Endothelial cell of umbilical vein (primary cell): ENCODE measurements around the gene PF4V1. TPM values are rescaled to one million over a fixed set of nuclear protein-coding genes. Genes with fewer than 3 reads are reported as not detected.

Source experiments
- BruUV-seq: library from RNA; stranded (reverse); fragments of 400-500 nt; replicated peaks from 2 replicates; lab custom pipeline; 2021; lab: Mats Ljungman, UMichigan
- CTCF ChIA-PET: fragments of 300-600, 350-600 bp; sonication (Branson Sonifier 250); formaldehyde crosslinking; loops from one replicate; lab custom pipeline; 2021; ENCODE audit warnings: antibody characterized with exemption, inconsistent platforms; lab: Charles Lee
- POLR2A ChIA-PET: fragments of 300-600, 350-600 bp; sonication (Branson Sonifier 250); formaldehyde crosslinking; loops from one replicate; lab custom pipeline; 2021; ENCODE audit warnings: antibody characterized with exemption, inconsistent platforms; lab: Charles Lee
- DNase-seq: peaks from one replicate; pipeline ENCODE4 v3.0.0-alpha.2; 2011; ENCODE audit warnings: low read depth, low spot score
- FAIRE-seq: peaks from 2 replicates; lab custom pipeline; 2011; peaks lifted over from hg19 to GRCh38; lab: Jason Lieb, UNC
- H2AFZ ChIP-seq: 2 replicates; pipeline ENCODE4 v1.6.0; 2012; ENCODE audit warnings: low read depth, low read length, control low read depth, inconsistent platforms
- H3K27ac ChIP-seq: 2 replicates; pipeline ENCODE4 v1.5.1; 2011; ENCODE audit warnings: low read depth, mild to moderate bottlenecking, control low read depth, low read length, moderate library complexity; ENCODE audit not compliant: insufficient read depth
- H3K27me3 ChIP-seq, 2 experiments: 2 replicates each; pipeline versions ENCODE4 v1.6.0 to v1.6.1; 2011; ENCODE audit warnings: low read length in 2 of 2, mixed read lengths in 1 of 2; ENCODE audit not compliant: control insufficient read depth in 2 of 2, insufficient read depth in 2 of 2
- H3K36me3 ChIP-seq, 2 experiments: 2 replicates in 1 of 2; 3 replicates in 1 of 2; pipeline ENCODE4 v1.5.1; 2011; ENCODE audit warnings: low read length in 2 of 2, mild to moderate bottlenecking in 1 of 2, moderate library complexity in 1 of 2; ENCODE audit not compliant: control insufficient read depth in 2 of 2, insufficient read depth in 2 of 2; ENCODE audit errors: extremely low read depth in 1 of 2
- H3K4me1 ChIP-seq: 3 replicates; pipeline ENCODE4 v1.5.1; 2011; ENCODE audit warnings: mild to moderate bottlenecking, low read length; ENCODE audit not compliant: control insufficient read depth, insufficient read depth; ENCODE audit errors: extremely low read depth
- H3K4me2 ChIP-seq: 2 replicates; pipeline ENCODE4 v1.6.1; 2011; ENCODE audit warnings: low read length, control low read depth, mixed read lengths; ENCODE audit not compliant: insufficient read depth
- H3K4me3 ChIP-seq, 3 experiments: fragments of 200-600 bp in 1 of 3; sonication (generic), shearing (Covaris generic) in 1 of 3; replicated peaks in 1 of 3; 2 replicates each; pipeline ENCODE4 v1.5.1; 2011 to 2016; ENCODE audit warnings: control low read depth in 3 of 3, low read length in 3 of 3, mild to moderate bottlenecking in 2 of 3, inconsistent platforms in 1 of 3, low read depth in 1 of 3, moderate library complexity in 1 of 3; ENCODE audit not compliant: insufficient read depth in 1 of 3
- H3K79me2 ChIP-seq: 2 replicates; pipeline ENCODE4 v1.6.0; 2012; ENCODE audit warnings: low read length, inconsistent platforms; ENCODE audit not compliant: control insufficient read depth, insufficient read depth
- H3K9ac ChIP-seq: replicated peaks from 2 replicates; pipeline ENCODE3; 2011; ENCODE audit warnings: low read length, control low read depth; ENCODE audit not compliant: insufficient read depth; ENCODE audit errors: extremely low read depth
- H3K9me1 ChIP-seq: replicated peaks from 3 replicates; pipeline ENCODE4 v1.6.0; 2011; ENCODE audit warnings: mild to moderate bottlenecking, low read length; ENCODE audit not compliant: control insufficient read depth, insufficient read depth; ENCODE audit errors: extremely low read depth
- H3K9me3 ChIP-seq: replicated peaks from 2 replicates; pipeline ENCODE4 v1.5.1; 2012; ENCODE audit warnings: low read length, inconsistent platforms; ENCODE audit not compliant: control insufficient read depth, insufficient read depth
- H4K20me1 ChIP-seq: replicated peaks from 2 replicates; pipeline ENCODE3; 2011; ENCODE audit warnings: mild to moderate bottlenecking, low read length; ENCODE audit not compliant: control insufficient read depth, insufficient read depth; ENCODE audit errors: extremely low read depth
- CTCF ChIP-seq, 2 donors: IDR thresholded peaks; 1 replicate in 1 of 2; 2 replicates in 1 of 2; pipeline ENCODE4 v1.5.1; 2011; ENCODE audit warnings: low read length in 2 of 2, mild to moderate bottlenecking in 2 of 2, moderate library complexity in 2 of 2, control low read depth in 1 of 2, inconsistent platforms in 1 of 2, low read depth in 1 of 2; ENCODE audit not compliant: insufficient read depth in 1 of 2; ENCODE audit errors: extremely low read depth in 1 of 2
- EZH2 ChIP-seq: IDR thresholded peaks from 2 replicates; pipeline ENCODE4 v1.6.1; 2012; ENCODE audit warnings: borderline replicate concordance, low read depth, mild to moderate bottlenecking, moderate library complexity, low read length, inconsistent platforms; ENCODE audit not compliant: severe bottlenecking
- FOS ChIP-seq: IDR thresholded peaks from 2 replicates; pipeline ENCODE4 v1.6.1; 2011; ENCODE audit warnings: mild to moderate bottlenecking, low read length, moderate library complexity, borderline replicate concordance; ENCODE audit not compliant: insufficient read depth
- GATA2 ChIP-seq: IDR thresholded peaks from 2 replicates; pipeline ENCODE4 v1.7.0; 2011; ENCODE audit warnings: low read depth, mild to moderate bottlenecking, moderate library complexity, mixed read lengths, low read length; ENCODE audit not compliant: insufficient read length, insufficient read depth
- JUN ChIP-seq: IDR thresholded peaks from 2 replicates; pipeline ENCODE4 v1.6.1; 2011; ENCODE audit warnings: borderline replicate concordance, low read depth; ENCODE audit not compliant: insufficient read length, insufficient read depth
- MAX ChIP-seq: IDR thresholded peaks from 2 replicates; pipeline ENCODE4 v1.6.1; 2011; ENCODE audit not compliant: insufficient read depth, insufficient read length
- MYC ChIP-seq: IDR thresholded peaks from one replicate; pipeline ENCODE4 v1.6.1; 2011; ENCODE audit warnings: mild to moderate bottlenecking, low read depth, low read length
- POLR2A ChIP-seq: IDR thresholded peaks from 2 replicates; pipeline ENCODE4 v1.6.1; 2012; ENCODE audit warnings: low read depth, mild to moderate bottlenecking, control low read depth, low read length
- POLR2AphosphoS5 ChIP-seq: IDR thresholded peaks from 2 replicates; pipeline ENCODE4 v1.6.1; 2012; ENCODE audit warnings: low read depth, mild to moderate bottlenecking, control low read depth, low read length, moderate library complexity; ENCODE audit not compliant: insufficient read depth
- dilution Hi-C: fragments of 300-500 bp; cut with MboI; formaldehyde crosslinking; loops from one replicate; pipeline ENCODE4 v1.15.0; 2019; ENCODE audit warnings: low sequenced_read_pairs; ENCODE audit not compliant: extremely low pct_ligation_motif_present
- intact Hi-C: fragments of 100-400 bp; cut with micrococcal nuclease; formaldehyde crosslinking; loops from one replicate; pipeline ENCODE4 v1.10.0; 2022
- polyA plus RNA-seq, 4 experiments: library from polyadenylated mRNA; depleted of rRNA in 3 of 4; stranded (reverse) in 3 of 4; unstranded in 1 of 4; fragments of >200 nt; gene quantifications; 2 replicates each; pipeline versions ENCODE4 v1.2.1 to v1.2.3, GENCODE V29; 2011 to 2012; ENCODE audit warnings: missing spikeins in 1 of 4
- total RNA-seq: library from RNA; stranded (reverse); gene quantifications from 2 replicates; pipeline ENCODE4 v1.2.3, GENCODE V29; 2021

PF4V1 gene
- total and polyA plus RNA-seq, 2 donors (not counting 3 experiments of a cell fraction or from before 2014, with no cell fraction given) = not detected

GRCh38 chr4:73895201-73896175 lies 42.4 kb downstream of the PF4V1 start:
- intact Hi-C loops = no loop called here
- POLR2A ChIA-PET = no interaction called here
- no peak overlapping the region for H3K27ac ChIP-seq
- no peak overlapping the region for H3K4me2 ChIP-seq
- H3K9ac ChIP-seq = no peak overlapping the region
- FAIRE-seq (no peak), DNase-seq (no peak)
- H2AFZ ChIP-seq = no peak overlapping the region
- CTCF ChIA-PET = no interaction called here
- no peaks in the 10 kb centered on the region for H3K9me1 ChIP-seq
- no peak overlapping the region for H3K4me3 ChIP-seq
- TF ChIP-seq JUN = no peak
- no peak for TF ChIP-seq POLR2A
- no peak for TF ChIP-seq CTCF (IDR thresholded peaks at IDR 0.05; ENCODE audit: extremely low read depth in 1 of 2, insufficient read depth in 1 of 2, low read depth in 1 of 2, low read length in 2 of 2)
- TF ChIP-seq GATA2 = no peak
- no peak for TF ChIP-seq MAX
- no peak for TF ChIP-seq POLR2AphosphoS5
- no peak for TF ChIP-seq MYC
- no peak for TF ChIP-seq EZH2
- no peak for TF ChIP-seq FOS
- H3K4me1 ChIP-seq = no peaks in the 10 kb centered on the region
- H3K36me3 ChIP-seq = no peaks in the 10 kb centered on the region
- dilution Hi-C loops = no loop called here
- BruUV-seq = no TSS peak
- no peaks in the 10 kb centered on the region for H4K20me1 ChIP-seq
- H3K79me2 ChIP-seq = no peaks in the 10 kb centered on the region
- H3K27me3 ChIP-seq = no peaks in the 10 kb centered on the region
- no peaks in the 10 kb centered on the region for H3K9me3 ChIP-seq
